Measurements from ENCODE around the gene ADCY7. TPM values are rescaled to one million over a fixed set of nuclear protein-coding genes. Genes with fewer than 3 reads are reported as not detected.

ADCY7 gene
- total RNA-seq, 3 donors from 2014 or later (not counting 1 experiment from before 2014, with no cell fraction given) = 479 to 591 (median 512) TPM

- Mint-ChIP-seq H3K27ac (peak overlapping the region; percentile 91 to 99), H3K4me1 (peaks cover 67 to 93% of the 10 kb centered on the region in 2 donors), H3K9me3 (no peaks in the 10 kb centered on the region), H3K36me3 (no peaks in the 10 kb centered on the region), H3K27me3 (ENCODE audit: low read depth in 2 of 2) (no peaks in the 10 kb centered on the region), H3K4me3 (peak overlapping the region; percentile 91)
- DNase-seq (no peak), ATAC-seq (no peak)
- WGBS (ENCODE audit: insufficient coverage) = 75% methylated on average over 5 of the region's 5 CpGs
- peak overlapping the region; percentile 85 for H3K27ac ChIP-seq (ENCODE audit: low read length)
- intact Hi-C loops (cut with micrococcal nuclease) = no loop called here
- no peak for TF ChIP-seq CTCF (IDR thresholded peaks at IDR 0.05)
- H3K9me3 ChIP-seq (ENCODE audit: control insufficient read depth, insufficient read depth, low read length) = no peaks in the 10 kb centered on the region
- H3K4me3 ChIP-seq (ENCODE audit: low read length) = no peak overlapping the region
- H3K36me3 ChIP-seq (ENCODE audit: control insufficient read depth, insufficient read depth, low read length) = peaks cover 36% of the 10 kb centered on the region
- H3K4me1 ChIP-seq (ENCODE audit: control insufficient read depth, insufficient read depth, low read length) = peaks cover 90% of the 10 kb centered on the region
- no peaks in the 10 kb centered on the region for H3K27me3 ChIP-seq (ENCODE audit: control insufficient read depth, insufficient read depth, low read length)
Measured at GRCh38 chr16:50285406-50286003, 19.2 kb downstream of the ADCY7 start.

DNA sequence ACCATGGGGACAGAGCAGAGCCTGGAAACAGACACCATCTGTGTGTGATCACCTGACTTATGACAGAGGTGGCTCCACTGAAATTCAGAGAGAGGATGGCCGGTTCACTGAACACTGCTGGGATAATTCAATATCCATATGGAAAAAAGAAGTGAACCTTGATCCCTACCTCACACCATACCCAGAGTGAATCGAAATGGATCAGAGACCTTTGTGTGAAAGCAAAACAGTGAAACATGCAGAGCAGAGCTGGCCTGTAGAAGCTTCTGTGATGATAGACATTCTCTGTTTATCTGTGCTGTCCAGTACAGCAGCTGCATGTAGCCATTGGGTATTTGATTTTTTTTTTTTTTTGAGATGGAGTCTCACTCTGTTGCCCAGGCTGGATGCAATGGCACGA is 20.3 kb downstream of the ADCY7 start:
- TF ChIP-seq CTCF (IDR thresholded peaks at IDR 0.05) = no peak
- H3K36me3 Mint-ChIP-seq = no peaks in the 10 kb centered on the region
- peaks cover 71 to 93% of the 10 kb centered on the region in 2 donors for H3K4me1 Mint-ChIP-seq

GRCh38 chr16:50288026-50288425 is 21.7 kb downstream of the ADCY7 start:
- H3K36me3 Mint-ChIP-seq = no peaks in the 10 kb centered on the region
- ATAC-seq (peak in 2 of 3 donors; percentile 10 to 35), DNase-seq (no peak)
- peak overlapping the region; percentile 31 for H3K27ac ChIP-seq (ENCODE audit: low read length)
- H3K9me3 Mint-ChIP-seq = no peaks in the 10 kb centered on the region
- TF ChIP-seq CTCF (IDR thresholded peaks at IDR 0.05) = no peak
- peaks cover 85% of the 10 kb centered on the region for H3K4me1 ChIP-seq (ENCODE audit: control insufficient read depth, insufficient read depth, low read length)
- H3K27ac Mint-ChIP-seq = peak overlapping the region; percentile 87 to 89
- 65% methylated on average over 17 of the region's 17 CpGs for whole genome bisulfite sequencing (ENCODE audit: insufficient coverage)
- intact Hi-C loops (cut with micrococcal nuclease) = no loop called here
- peaks cover 67 to 93% of the 10 kb centered on the region in 2 donors for H3K4me1 Mint-ChIP-seq
- H3K27me3 ChIP-seq (ENCODE audit: control insufficient read depth, insufficient read depth, low read length) = no peaks in the 10 kb centered on the region
- no peak overlapping the region for H3K4me3 ChIP-seq (ENCODE audit: low read length)
- peaks cover 54% of the 10 kb centered on the region for H3K36me3 ChIP-seq (ENCODE audit: control insufficient read depth, insufficient read depth, low read length)
- H3K27me3 Mint-ChIP-seq (ENCODE audit: low read depth in 2 of 2) = no peaks in the 10 kb centered on the region
- H3K4me3 Mint-ChIP-seq = no peak overlapping the region
- H3K9me3 ChIP-seq (ENCODE audit: control insufficient read depth, insufficient read depth, low read length) = no peaks in the 10 kb centered on the region

More for the DNA sequence above, 20.3 kb downstream of the ADCY7 start:
- H3K9me3 ChIP-seq (ENCODE audit: control insufficient read depth, insufficient read depth, low read length) = no peaks in the 10 kb centered on the region
- H3K27me3 ChIP-seq (ENCODE audit: control insufficient read depth, insufficient read depth, low read length) = no peaks in the 10 kb centered on the region
- no peak for DNase-seq
- intact Hi-C loops (cut with micrococcal nuclease) = no loop called here
- ATAC-seq = no peak
- Mint-ChIP-seq H3K4me3 (peak overlapping the region; percentile 28), H3K9me3 (no peaks in the 10 kb centered on the region), H3K27ac (peak overlapping the region; percentile 91 to 99), H3K27me3 (ENCODE audit: low read depth in 2 of 2) (no peaks in the 10 kb centered on the region)
- H3K4me3 ChIP-seq (ENCODE audit: low read length) = no peak overlapping the region
- WGBS (ENCODE audit: insufficient coverage) = 97% methylated on average over 3 of the region's 3 CpGs
- peaks cover 42% of the 10 kb centered on the region for H3K36me3 ChIP-seq (ENCODE audit: control insufficient read depth, insufficient read depth, low read length)
- no peak overlapping the region for H3K27ac ChIP-seq (ENCODE audit: low read length)
- peaks cover 90% of the 10 kb centered on the region for H3K4me1 ChIP-seq (ENCODE audit: control insufficient read depth, insufficient read depth, low read length)

DNA sequence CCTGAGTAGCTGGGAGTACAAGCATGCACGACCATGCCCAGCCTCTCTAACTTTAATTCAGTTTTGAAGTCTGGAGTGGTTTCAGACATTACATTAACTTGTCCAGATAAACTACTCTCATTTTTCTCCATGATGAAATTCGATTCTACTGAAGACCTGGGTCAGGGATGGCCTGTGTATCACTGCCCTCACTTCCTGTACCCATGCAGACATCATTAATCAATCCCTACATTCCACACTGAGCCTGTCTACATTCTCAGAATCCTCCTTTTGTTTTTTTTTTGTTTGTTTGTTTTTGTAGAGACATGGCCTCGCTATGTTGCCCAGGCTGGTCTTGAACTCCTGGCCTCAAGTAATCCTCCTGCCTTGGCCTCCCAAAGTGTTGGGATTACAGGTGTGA is 22.6 kb downstream of the ADCY7 start:
- Mint-ChIP-seq H3K4me3 (peak overlapping the region; percentile 37), H3K4me1 (peaks cover 60 to 85% of the 10 kb centered on the region in 2 donors), H3K27ac (peak overlapping the region; percentile 87 to 89), H3K9me3 (no peaks in the 10 kb centered on the region), H3K27me3 (ENCODE audit: low read depth in 2 of 2) (no peaks in the 10 kb centered on the region), H3K36me3 (no peaks in the 10 kb centered on the region)
- intact Hi-C loops (cut with micrococcal nuclease) = no loop called here
- Histone ChIP-seq H3K4me1 (ENCODE audit: control insufficient read depth, insufficient read depth, low read length) (peaks cover 76% of the 10 kb centered on the region), H3K4me3 (ENCODE audit: low read length) (no peak overlapping the region), H3K27ac (ENCODE audit: low read length) (no peak overlapping the region), H3K9me3 (ENCODE audit: control insufficient read depth, insufficient read depth, low read length) (no peaks in the 10 kb centered on the region), H3K36me3 (ENCODE audit: control insufficient read depth, insufficient read depth, low read length) (peaks cover 60% of the 10 kb centered on the region), H3K27me3 (ENCODE audit: control insufficient read depth, insufficient read depth, low read length) (no peaks in the 10 kb centered on the region)
- no peak for TF ChIP-seq CTCF (IDR thresholded peaks at IDR 0.05)
- DNase-seq (no peak), ATAC-seq (no peak)
- WGBS (ENCODE audit: insufficient coverage) = 87% methylated on average over 3 of the region's 3 CpGs

Data from natural killer cell (primary cell).